A549 (cell line): Measurements from ENCODE around the gene NT5C3A. TPM values are rescaled to one million over a fixed set of nuclear protein-coding genes. Genes with fewer than 3 reads are reported as not detected.

Experiments used
- ATAC-seq, 2 experiments: fragments of 200-7000 bp in 1 of 2; fragments of >200 bp in 1 of 2; cut with Nextera tagmentation in 1 of 2; cut with Tn5 transposase in 1 of 2; 3 replicates each; pipeline versions ENCODE4 v1.8.0 to v1.9.1; 2018 to 2020; ENCODE audit warnings: mild to moderate bottlenecking in 1 of 2, moderate library complexity in 1 of 2
- CTCF ChIA-PET: fragments of 300-600 bp; sonication (Branson Sonifier 250); formaldehyde crosslinking; extraction: SDS; loops from one replicate; lab custom pipeline; 2021; ENCODE audit warnings: antibody characterized with exemption, inconsistent platforms; lab: Yijun Ruan, JAX
- POLR2A ChIA-PET: fragments of 350-600 bp; formaldehyde crosslinking; extraction: SDS; loops from one replicate; lab custom pipeline; 2021; ENCODE audit warnings: antibody characterized with exemption, inconsistent platforms; lab: Yijun Ruan, JAX
- DNase-seq, 2 experiments: peaks; one replicate each; pipeline versions ENCODE4 v3.0.0 to v3.0.0-alpha.2; 2011 to 2016; ENCODE audit warnings: low read depth in 1 of 2, low spot score in 1 of 2
- FAIRE-seq: peaks from 2 replicates; lab custom pipeline; 2011; peaks lifted over from hg19 to GRCh38; lab: Jason Lieb, UNC
- H3K27ac ChIP-seq, 2 experiments: fragments of >200 bp; sonication (Bioruptor Twin); formaldehyde crosslinking; 3 replicates each; pipeline ENCODE4 v1.5.1; 2016 to 2017
- H3K4me1 ChIP-seq: fragments of >200 bp; sonication (Bioruptor Twin); formaldehyde crosslinking; 3 replicates; pipeline ENCODE4 v1.6.1; 2016
- H3K4me2 ChIP-seq: fragments of >200 bp; sonication (Bioruptor Twin); formaldehyde crosslinking; 3 replicates; pipeline ENCODE4 v1.6.1; 2016
- H3K4me3 ChIP-seq: fragments of >200 bp; sonication (Bioruptor Twin); formaldehyde crosslinking; 3 replicates; pipeline ENCODE4 v1.5.1; 2016
- H3K9me3 ChIP-seq: fragments of >200 bp; sonication (Bioruptor Twin); formaldehyde crosslinking; 3 replicates; pipeline ENCODE4 v1.6.1; 2016
- BHLHE40 ChIP-seq: IDR thresholded peaks from 2 replicates; pipeline ENCODE4 v1.6.1; 2012; ENCODE audit warnings: low read depth, low read length, inconsistent platforms
- CBX2 ChIP-seq: fragments of 200-600 bp; sonication (generic); IDR thresholded peaks from 2 replicates; pipeline ENCODE4 v1.6.1; 2016; ENCODE audit warnings: low read depth, mild to moderate bottlenecking, borderline replicate concordance
- CHD2 ChIP-seq: fragments of 150-350 bp; IDR thresholded peaks from 2 replicates; pipeline ENCODE4 v1.6.1; 2014; ENCODE audit warnings: low read length; ENCODE audit not compliant: partially characterized antibody
- EHF ChIP-seq: fragments of 250-450 bp; sonication (Bioruptor Pico); IDR thresholded peaks from 2 replicates; pipeline ENCODE4 v1.5.0; 2020; ENCODE audit warnings: mild to moderate bottlenecking
- FOXS1 ChIP-seq: fragments of 250-450 bp; sonication (Bioruptor Pico); IDR thresholded peaks from 2 replicates; pipeline ENCODE4 v1.5.0; 2020; ENCODE audit warnings: mild to moderate bottlenecking, moderate library complexity
- HDAC2 ChIP-seq: fragments of 200-600 bp; sonication (generic); IDR thresholded peaks from 2 replicates; pipeline ENCODE4 v1.6.1; 2016
- HEYL ChIP-seq: fragments of 250-450 bp; sonication (Bioruptor Pico); IDR thresholded peaks from 2 replicates; pipeline ENCODE4 v1.8.0; 2021; ENCODE audit warnings: mild to moderate bottlenecking, moderate library complexity
- JUN ChIP-seq, 2 experiments: fragments of >200 bp; sonication (Bioruptor Twin); formaldehyde crosslinking; IDR thresholded peaks; 2 replicates in 1 of 2; 3 replicates in 1 of 2; pipeline ENCODE4 v1.6.1; 2016 to 2017
- JUNB ChIP-seq: fragments of >200 bp; sonication (Bioruptor Twin); formaldehyde crosslinking; IDR thresholded peaks from 2 replicates; pipeline ENCODE4 v1.6.1; 2016
- KDM5A ChIP-seq: fragments of 200-600 bp; sonication (generic); IDR thresholded peaks from 2 replicates; pipeline ENCODE4 v1.6.1; 2016; ENCODE audit warnings: antibody characterized with exemption, mild to moderate bottlenecking
- MAFK ChIP-seq: fragments of 450-650 bp; IDR thresholded peaks from 2 replicates; pipeline ENCODE4 v1.6.1; 2014; ENCODE audit not compliant: partially characterized antibody
- MAZ ChIP-seq: fragments of 150-350 bp; IDR thresholded peaks from 2 replicates; pipeline ENCODE4 v1.6.1; 2014; ENCODE audit warnings: antibody characterized with exemption, low read depth, low read length, borderline replicate concordance
- MYC ChIP-seq: IDR thresholded peaks from 2 replicates; pipeline ENCODE4 v1.6.1; 2012; ENCODE audit warnings: mild to moderate bottlenecking, inconsistent platforms, low read length, improper control_type of control experiment, borderline replicate concordance
- NFE2L2 ChIP-seq: fragments of 150-350 bp; conservative IDR thresholded peaks from 2 replicates; pipeline ENCODE4 v1.6.1; 2014; ENCODE audit warnings: low read length
- NPAS2 ChIP-seq: fragments of 250-450 bp; sonication (Bioruptor Pico); IDR thresholded peaks from 2 replicates; pipeline ENCODE4 v1.8.0; 2022; ENCODE audit warnings: mild to moderate bottlenecking, moderate library complexity, borderline replicate concordance
- NR3C1 ChIP-seq: fragments of >200 bp; sonication (Bioruptor Twin); formaldehyde crosslinking; IDR thresholded peaks from 3 replicates; pipeline ENCODE4 v1.6.1; 2017
- PHF8 ChIP-seq: fragments of 200-600 bp; sonication (generic); IDR thresholded peaks from 2 replicates; pipeline ENCODE4 v1.6.1; 2016; ENCODE audit warnings: low read depth, mild to moderate bottlenecking, antibody characterized with exemption, moderate library complexity, borderline replicate concordance
- POLR2AphosphoS2 ChIP-seq: conservative IDR thresholded peaks from 2 replicates; pipeline ENCODE4 v1.6.1; 2012; ENCODE audit warnings: low read length, improper control_type of control experiment, inconsistent platforms
- RARB ChIP-seq: fragments of 250-450 bp; sonication (Bioruptor Pico); IDR thresholded peaks from 2 replicates; pipeline ENCODE4 v1.8.0; 2021; ENCODE audit warnings: mild to moderate bottlenecking, moderate library complexity
- RCOR1 ChIP-seq: fragments of 150-350 bp; IDR thresholded peaks from 2 replicates; pipeline ENCODE4 v1.6.1; 2014; ENCODE audit warnings: antibody characterized with exemption, low read length, low read depth
- RFX5 ChIP-seq: fragments of 450-650 bp; IDR thresholded peaks from 2 replicates; pipeline ENCODE4 v1.7.1; 2014; ENCODE audit warnings: antibody characterized with exemption, mild to moderate bottlenecking, moderate library complexity
- RNF2 ChIP-seq: fragments of 200-600 bp; sonication (generic); IDR thresholded peaks from 2 replicates; pipeline ENCODE4 v1.6.1; 2016; ENCODE audit warnings: low read depth, mild to moderate bottlenecking, antibody characterized with exemption, moderate library complexity, borderline replicate concordance
- SMC3 ChIP-seq: fragments of >200 bp; sonication (Bioruptor Twin); formaldehyde crosslinking; IDR thresholded peaks from 3 replicates; pipeline ENCODE4 v1.6.1; 2018; ENCODE audit warnings: inconsistent platforms
- TFCP2L1 ChIP-seq: fragments of 250-450 bp; sonication (Bioruptor Pico); IDR thresholded peaks from 2 replicates; pipeline ENCODE4 v1.5.0; 2021; ENCODE audit warnings: mild to moderate bottlenecking
- TP53 ChIP-seq: fragments of 250-450 bp; sonication (Bioruptor Pico); IDR thresholded peaks from 2 replicates; pipeline ENCODE4 v1.5.0; 2021; ENCODE audit warnings: mild to moderate bottlenecking, moderate library complexity
- ZC3H11A ChIP-seq: fragments of 450-650 bp; IDR thresholded peaks from 2 replicates; pipeline ENCODE4 v1.6.1; 2014; ENCODE audit warnings: antibody characterized with exemption, mild to moderate bottlenecking
- ZFP36 ChIP-seq: fragments of 450-650 bp; IDR thresholded peaks from 2 replicates; pipeline ENCODE4 v1.6.1; 2014; ENCODE audit warnings: borderline replicate concordance; ENCODE audit not compliant: partially characterized antibody
- ZSCAN20 ChIP-seq: fragments of 250-450 bp; sonication (Bioruptor Pico); IDR thresholded peaks from 2 replicates; pipeline ENCODE4 v1.8.0; 2022; ENCODE audit warnings: mild to moderate bottlenecking, moderate library complexity
- WGBS: methylation state at CpG from one replicate; pipeline ENCODE4 v1.1.6; 2017; ENCODE audit errors: missing lambda C conversion rate; 5-methylcytosine and 5-hydroxymethylcytosine counted together
- polyA plus RNA-seq, 4 experiments: library from polyadenylated mRNA; depleted of rRNA in 3 of 4; stranded (reverse); fragments of >200 nt; fragmentation: RNase III in 1 of 4; extraction: RNeasy Plus Mini Kit Qiagen cat#74134 plus additional on column Dnase treatment in 1 of 4; gene quantifications; 2 replicates in 3 of 4; 3 replicates in 1 of 4; pipeline ENCODE4 v1.2.3, GENCODE V29; 2011 to 2017
- TF ChIP-seq, protein P1 (sequence below): fragments of >200 bp; sonication (Bioruptor Twin); formaldehyde crosslinking; IDR thresholded peaks from 3 replicates; pipeline ENCODE4 v1.5.1; 2016
- TF ChIP-seq, protein P2 (sequence below): fragments of 450-650 bp; IDR thresholded peaks from 2 replicates; pipeline ENCODE4 v1.6.1; 2014; ENCODE audit warnings: antibody characterized with exemption
- TF ChIP-seq, protein P3 (sequence below): fragments of 250-450 bp; sonication (Bioruptor Pico); IDR thresholded peaks from 2 replicates; pipeline ENCODE4 v1.5.0; 2020; ENCODE audit warnings: low read depth, mild to moderate bottlenecking, moderate library complexity

NT5C3A gene
- polyA plus RNA-seq, 2 of the 4 experiments (the other 2 are of a cell fraction): 38.2 to 59.6 TPM

DNA sequence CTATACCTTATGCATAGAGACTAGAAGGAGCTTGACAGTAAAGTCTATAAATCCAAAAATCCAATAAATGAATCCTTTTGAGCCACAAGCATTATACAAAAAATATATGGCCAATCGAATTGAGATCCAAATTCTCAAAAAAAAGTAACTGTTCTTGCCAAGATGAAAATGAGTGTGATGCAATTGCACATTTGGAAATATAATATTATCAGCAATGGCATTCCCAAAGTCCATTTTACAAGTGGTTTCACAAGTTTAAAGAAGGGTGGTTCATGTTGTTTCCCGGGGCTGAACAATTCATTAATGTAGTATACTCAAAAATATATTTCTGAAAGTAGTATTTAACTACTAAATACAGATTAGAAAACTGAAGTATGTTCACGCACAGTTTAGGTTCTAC lies 39.3 kb upstream of the NT5C3A start:
- POLR2A ChIA-PET: no interaction called here
- Histone ChIP-seq H3K4me3 (no peak overlapping the region), H3K4me1 (peaks cover 6% of the 10 kb centered on the region; the same call in 2 of the 3 replicates), H3K9me3 (no peaks in the 10 kb centered on the region), H3K27ac (no peak overlapping the region), H3K4me2 (no peak overlapping the region)
- ATAC-seq (no peak), DNase-seq (no peak), FAIRE-seq (no peak)
- CTCF ChIA-PET: no interaction called here
- 83% methylated on average over 3 of the region's 3 CpGs for WGBS
- TF ChIP-seq RCOR1 (no peak), CBX2 (no peak), MYC (no peak), TFCP2L1 (CRISPR knock-in tag) (no peak), ZSCAN20 (CRISPR knock-in tag) (no peak), NPAS2 (CRISPR knock-in tag) (no peak), RARB (CRISPR knock-in tag) (no peak), CHD2 (no peak), POLR2AphosphoS2 (no peak), RNF2 (no peak)

DNA sequence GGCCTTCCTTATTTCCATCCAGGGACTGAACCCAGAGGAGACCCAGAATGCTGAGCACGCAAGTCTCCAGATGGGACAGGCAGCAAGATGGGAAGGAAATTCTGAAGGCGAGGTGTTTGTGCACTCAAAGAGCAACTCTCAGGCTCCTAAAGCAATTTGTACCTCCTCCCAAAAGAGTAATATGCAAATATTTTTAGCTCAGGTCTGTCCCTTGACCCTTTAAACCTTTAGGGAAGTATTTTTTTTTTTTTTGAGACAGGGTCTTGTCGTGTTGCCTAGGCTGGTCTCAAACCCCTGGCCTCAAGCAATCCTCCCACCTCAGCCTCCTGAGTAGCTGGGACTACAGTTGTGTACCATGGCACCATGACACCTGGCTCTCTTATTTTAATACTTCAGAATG lies 38.2 kb upstream of the NT5C3A start:
- no peak for DNase-seq
- POLR2A ChIA-PET: interaction anchor here (0.7 kb wide), 1 partner anchor 38 kb away, joined by 3 read pairs; the partner anchor contains the start of gene NT5C3A
- WGBS: 92% methylated on average over 3 of the region's 3 CpGs
- Histone ChIP-seq H3K4me2 (no peak overlapping the region), H3K4me1 (no peaks in the 10 kb centered on the region), H3K9me3 (no peaks in the 10 kb centered on the region), H3K27ac (no peak overlapping the region), H3K4me3 (no peak overlapping the region)
- no peak for ATAC-seq
- FAIRE-seq: no peak
- TF ChIP-seq TP53 (CRISPR knock-in tag) (no peak), JUN (IDR thresholded peaks at IDR 0.05) (no peak), ZC3H11A (no peak), CBX2 (no peak), JUNB (no peak), CHD2 (no peak), RFX5 (no peak), MAZ (no peak), NFE2L2 (no peak), BHLHE40 (no peak), HDAC2 (no peak)
- TF ChIP-seq, protein P1, sequence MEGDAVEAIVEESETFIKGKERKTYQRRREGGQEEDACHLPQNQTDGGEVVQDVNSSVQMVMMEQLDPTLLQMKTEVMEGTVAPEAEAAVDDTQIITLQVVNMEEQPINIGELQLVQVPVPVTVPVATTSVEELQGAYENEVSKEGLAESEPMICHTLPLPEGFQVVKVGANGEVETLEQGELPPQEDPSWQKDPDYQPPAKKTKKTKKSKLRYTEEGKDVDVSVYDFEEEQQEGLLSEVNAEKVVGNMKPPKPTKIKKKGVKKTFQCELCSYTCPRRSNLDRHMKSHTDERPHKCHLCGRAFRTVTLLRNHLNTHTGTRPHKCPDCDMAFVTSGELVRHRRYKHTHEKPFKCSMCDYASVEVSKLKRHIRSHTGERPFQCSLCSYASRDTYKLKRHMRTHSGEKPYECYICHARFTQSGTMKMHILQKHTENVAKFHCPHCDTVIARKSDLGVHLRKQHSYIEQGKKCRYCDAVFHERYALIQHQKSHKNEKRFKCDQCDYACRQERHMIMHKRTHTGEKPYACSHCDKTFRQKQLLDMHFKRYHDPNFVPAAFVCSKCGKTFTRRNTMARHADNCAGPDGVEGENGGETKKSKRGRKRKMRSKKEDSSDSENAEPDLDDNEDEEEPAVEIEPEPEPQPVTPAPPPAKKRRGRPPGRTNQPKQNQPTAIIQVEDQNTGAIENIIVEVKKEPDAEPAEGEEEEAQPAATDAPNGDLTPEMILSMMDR: no peak
- TF ChIP-seq, protein P2, sequence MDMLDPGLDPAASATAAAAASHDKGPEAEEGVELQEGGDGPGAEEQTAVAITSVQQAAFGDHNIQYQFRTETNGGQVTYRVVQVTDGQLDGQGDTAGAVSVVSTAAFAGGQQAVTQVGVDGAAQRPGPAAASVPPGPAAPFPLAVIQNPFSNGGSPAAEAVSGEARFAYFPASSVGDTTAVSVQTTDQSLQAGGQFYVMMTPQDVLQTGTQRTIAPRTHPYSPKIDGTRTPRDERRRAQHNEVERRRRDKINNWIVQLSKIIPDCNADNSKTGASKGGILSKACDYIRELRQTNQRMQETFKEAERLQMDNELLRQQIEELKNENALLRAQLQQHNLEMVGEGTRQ: no peak
- CTCF ChIA-PET: interaction anchor here (0.7 to 0.9 kb wide), 2 partner anchors 8 to 23 kb away, joined by 3 read pairs; partner anchors contain the start of gene RP9

DNA sequence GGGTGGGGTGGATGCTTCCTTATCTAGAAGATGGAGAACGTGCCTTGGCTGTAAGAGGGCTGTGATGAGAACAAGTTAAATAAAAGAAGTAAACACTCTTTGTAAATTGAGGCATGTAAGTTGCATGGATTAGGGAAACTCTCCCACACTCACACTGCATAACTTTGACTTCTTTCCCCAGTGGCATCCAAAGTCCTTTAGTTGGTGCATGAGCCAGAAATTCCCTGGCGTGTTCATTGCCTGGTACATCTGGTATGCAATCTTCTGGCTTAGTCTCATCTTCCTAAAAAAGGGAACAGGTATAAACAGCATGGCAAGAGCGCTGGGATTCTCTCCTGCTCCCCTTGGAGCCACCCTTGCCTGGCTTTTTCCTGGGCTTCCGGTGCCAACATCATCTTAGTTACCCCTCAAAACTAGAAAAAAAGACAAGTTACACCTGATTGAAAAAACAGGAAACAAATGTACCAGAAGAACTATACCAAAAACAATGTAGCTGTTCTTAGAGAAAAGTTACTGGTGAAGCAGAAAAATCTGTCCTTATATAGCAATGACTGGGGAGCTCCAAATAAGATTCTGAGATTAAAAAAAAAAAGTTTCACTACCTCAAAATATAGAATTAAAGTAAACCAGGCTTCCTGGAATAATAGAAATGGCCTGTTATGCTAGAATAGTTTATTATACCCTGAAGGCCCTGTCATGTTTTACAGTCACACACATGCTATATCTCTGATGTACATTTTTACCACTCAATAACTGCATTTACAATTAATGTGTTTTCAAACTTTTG lies 36.8 kb upstream of the NT5C3A start:
- CTCF ChIA-PET: interaction anchor here (1.8 to 3.2 kb wide), 2 partner anchors 8 to 10 kb away, joined by 6 to 15 read pairs; partner anchors contain the start of gene RP9
- FAIRE-seq: no peak
- WGBS: 63% methylated on average over 4 of the region's 4 CpGs

More for the DNA sequence above, 36.8 kb upstream of the NT5C3A start:
- Histone ChIP-seq H3K4me3 (no peak overlapping the region), H3K4me1 (no peaks in the 10 kb centered on the region), H3K4me2 (no peak overlapping the region), H3K9me3 (no peaks in the 10 kb centered on the region), H3K27ac (no peak overlapping the region)
- TF ChIP-seq KDM5A (no peak), RFX5 (no peak), HDAC2 (no peak), PHF8 (no peak), ZFP36 (no peak), BHLHE40 (no peak), JUN (IDR thresholded peaks at IDR 0.05) (no peak), SMC3 (no peak), TP53 (CRISPR knock-in tag) (no peak), NR3C1 (no peak), CBX2 (no peak), EHF (no peak), MAFK (no peak), FOXS1 (CRISPR knock-in tag) (no peak), HEYL (CRISPR knock-in tag) (no peak), MAZ (no peak)
- TF ChIP-seq, protein P3, sequence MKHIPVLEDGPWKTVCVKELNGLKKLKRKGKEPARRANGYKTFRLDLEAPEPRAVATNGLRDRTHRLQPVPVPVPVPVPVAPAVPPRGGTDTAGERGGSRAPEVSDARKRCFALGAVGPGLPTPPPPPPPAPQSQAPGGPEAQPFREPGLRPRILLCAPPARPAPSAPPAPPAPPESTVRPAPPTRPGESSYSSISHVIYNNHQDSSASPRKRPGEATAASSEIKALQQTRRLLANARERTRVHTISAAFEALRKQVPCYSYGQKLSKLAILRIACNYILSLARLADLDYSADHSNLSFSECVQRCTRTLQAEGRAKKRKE (CRISPR knock-in tag): no peak
- TF ChIP-seq, protein P2: no peak
- ATAC-seq (no peak), DNase-seq (no peak)
- POLR2A ChIA-PET: no interaction called here
